HPDE6-E6E7 (cell line): ENCODE measurements around the gene C17orf67.

Source experiments
- DNase-seq: peaks from one replicate; pipeline ENCODE4 v3.0.0; 2011; ENCODE audit warnings: missing footprints; ENCODE audit errors: extremely low spot score

The C17orf67 gene

DNA sequence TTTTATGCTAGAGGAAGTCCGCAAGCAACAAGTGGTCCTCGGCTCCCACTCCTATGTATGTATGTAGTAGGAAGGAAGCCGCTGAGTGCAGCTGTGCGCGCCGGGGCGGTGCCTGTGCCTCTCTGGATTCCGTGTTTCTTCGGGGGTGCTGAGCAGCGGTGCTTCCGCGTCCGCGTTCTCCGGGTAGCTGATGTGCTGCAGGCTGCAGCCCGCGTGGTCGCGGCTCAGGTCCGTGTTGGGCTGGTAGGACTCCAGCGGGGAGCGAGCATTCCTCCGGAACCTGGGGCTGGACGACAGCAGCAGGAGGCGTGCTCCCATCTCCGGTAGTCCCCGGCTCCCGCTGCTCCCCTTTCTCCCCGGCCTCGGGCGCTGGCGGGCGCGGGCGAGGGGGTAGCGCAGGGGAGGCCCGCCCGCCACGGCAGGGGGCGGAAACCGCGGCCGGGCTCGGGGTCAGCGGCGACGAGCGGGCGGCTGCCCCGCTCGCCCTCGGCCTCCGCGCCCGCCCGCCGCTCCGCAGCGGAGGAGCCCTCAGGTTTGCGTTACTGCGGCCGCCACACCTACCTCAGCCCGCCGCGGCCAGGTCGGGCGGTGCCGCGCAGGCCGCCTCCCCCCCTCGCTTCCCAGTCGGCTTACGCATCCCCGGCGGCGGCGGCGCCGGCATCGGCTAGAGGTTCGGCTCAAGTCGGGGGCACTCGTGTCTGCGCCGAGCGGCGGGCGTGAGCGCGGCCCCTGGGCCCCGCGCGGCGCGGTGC is 487 bp downstream of the C17orf67 start:
- DNase-seq: peak; percentile 63

- no peak for DNase-seq
Observed at GRCh38 chr17:56832446-56832845, 1.3 kb downstream of the C17orf67 start.

GRCh38 chr17:56831369-56832095 is 2.2 kb downstream of the C17orf67 start:
- no peak for DNase-seq

DNA sequence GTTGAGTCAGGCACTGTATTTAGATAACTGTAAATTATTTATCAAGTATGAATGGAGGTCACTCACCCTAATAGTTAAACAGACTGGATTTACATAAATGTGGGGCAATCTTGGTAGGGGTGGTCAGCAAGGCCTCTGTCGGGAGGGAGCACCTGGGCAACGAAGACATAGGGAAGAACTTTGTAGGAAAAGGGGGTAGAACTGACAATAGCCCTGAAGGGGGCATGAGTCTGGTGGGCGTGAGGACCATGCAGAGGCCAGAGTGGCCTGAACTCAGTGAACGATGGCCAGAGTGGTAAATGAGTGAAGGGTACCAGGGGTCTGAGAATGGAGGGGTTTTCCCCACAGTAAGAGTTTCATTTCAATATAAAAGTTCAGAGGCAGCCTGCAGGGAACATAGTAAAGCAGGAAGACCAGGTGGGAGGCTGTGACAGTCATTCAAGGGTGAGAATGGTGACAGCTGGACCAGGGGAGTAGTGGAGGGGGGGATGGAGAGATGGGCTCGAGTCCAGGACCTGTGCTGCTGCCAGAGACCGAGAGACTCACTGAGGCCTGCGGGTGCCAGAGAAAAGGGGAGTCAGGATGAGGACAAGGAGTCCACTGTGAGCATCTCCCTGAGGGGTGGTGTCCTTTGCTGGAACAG is 2.9 kb downstream of the C17orf67 start:
- no peak for DNase-seq

- DNase-seq: no peak
Observed at GRCh38 chr17:56826611-56827414, 6.9 kb downstream of the C17orf67 start.

DNA sequence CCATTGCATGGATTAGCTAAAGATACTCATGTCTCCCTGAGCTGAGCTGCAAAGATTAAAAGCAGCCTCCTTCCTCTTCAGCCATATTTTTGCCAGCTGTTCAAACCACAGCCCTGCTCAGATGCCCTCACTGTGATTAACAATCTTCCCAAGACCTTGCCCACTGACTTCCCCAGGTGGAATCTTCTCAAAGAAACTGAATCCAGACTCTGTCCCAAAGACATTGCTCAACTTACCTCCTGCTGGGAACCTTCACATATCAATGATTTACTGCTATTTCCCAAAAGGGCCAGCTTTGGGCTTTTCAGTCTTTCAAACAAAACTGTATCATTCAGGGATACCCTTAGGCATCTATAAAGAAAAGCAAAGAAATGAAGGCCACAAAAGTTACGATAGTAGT is 9.2 kb downstream of the C17orf67 start:
- no peak for DNase-seq

- no peak for DNase-seq
Observed at GRCh38 chr17:56823848-56824247, 9.9 kb downstream of the C17orf67 start.

- DNase-seq: no peak
Observed at GRCh38 chr17:56822725-56823124, 11.0 kb downstream of the C17orf67 start.

DNA sequence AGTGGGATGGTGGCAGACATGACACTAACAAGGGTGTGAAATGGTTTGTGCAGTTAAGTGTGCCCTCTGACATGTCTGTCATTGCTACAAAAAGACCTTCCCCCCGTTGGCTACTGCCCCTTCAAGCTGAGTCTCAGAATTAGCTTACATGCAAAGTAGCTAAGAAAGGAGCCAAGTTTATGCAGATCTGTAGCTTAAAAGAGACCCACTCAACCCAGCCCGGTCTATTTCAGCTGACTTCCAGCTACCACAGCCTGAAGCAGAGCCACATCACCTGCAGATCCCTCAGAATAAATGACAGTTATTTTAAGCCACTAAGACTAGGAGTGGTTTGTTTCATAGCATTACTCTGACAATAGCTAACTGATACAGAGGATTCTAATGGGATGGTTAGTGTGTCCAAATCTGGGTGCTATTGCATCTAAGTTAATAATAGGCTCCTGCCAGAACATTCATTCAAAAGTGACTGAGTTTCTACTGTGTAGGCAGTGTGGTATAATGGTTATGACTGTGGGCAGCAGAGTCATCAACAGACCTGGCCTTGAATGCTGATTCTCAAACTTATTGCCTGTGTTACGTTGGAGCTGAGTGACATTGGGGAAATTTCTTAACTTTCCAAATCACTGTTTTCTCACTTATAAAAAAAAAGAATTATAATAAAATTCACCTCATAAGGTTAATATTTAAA is 11.7 kb downstream of the C17orf67 start:
- no peak for DNase-seq

DNA sequence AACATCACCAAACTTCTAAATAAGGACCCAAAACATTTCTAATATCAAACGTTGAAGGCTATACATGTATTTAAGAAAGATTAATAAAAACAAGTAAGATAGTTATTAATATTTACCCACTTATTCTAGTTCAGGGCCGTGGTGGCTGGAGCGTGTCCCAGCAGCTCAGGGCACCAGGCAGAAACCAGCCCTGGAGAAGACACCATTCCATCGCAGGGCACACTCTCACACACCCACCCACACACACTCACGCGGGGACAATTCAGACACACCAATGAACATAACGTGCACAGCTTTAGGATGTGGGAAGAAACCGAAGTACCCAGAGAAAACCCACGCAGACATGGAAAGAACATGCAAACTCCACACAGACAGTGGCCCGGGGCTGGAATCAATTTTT is 13.5 kb downstream of the C17orf67 start:
- DNase-seq: no peak

- DNase-seq: peak; percentile 86
Observed at GRCh38 chr17:56819431-56820145, 14.1 kb downstream of the C17orf67 start.

GRCh38 chr17:56819030-56819429 is 14.7 kb downstream of the C17orf67 start:
- DNase-seq: no peak

GRCh38 chr17:56817066-56817465 is 16.7 kb downstream of the C17orf67 start:
- DNase-seq: no peak

DNA sequence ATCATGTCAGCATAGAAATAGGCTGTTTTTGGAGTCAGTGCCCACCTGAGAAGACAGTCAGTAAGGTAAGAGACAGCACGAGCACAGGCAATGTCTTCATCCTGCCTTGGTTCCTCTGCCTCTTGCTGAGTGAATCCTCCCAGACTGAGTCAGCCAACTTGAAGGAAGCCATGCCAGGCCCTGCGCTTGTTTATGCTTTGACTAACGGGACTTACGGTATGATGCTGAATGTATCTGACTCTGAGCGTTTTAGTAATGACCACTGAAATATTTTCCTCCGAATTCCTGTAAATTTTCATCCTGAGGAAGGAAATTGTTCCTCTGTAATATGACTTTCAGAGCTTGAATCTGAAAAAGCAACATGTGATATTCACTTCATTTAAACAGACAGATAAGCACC is 18.0 kb downstream of the C17orf67 start:
- DNase-seq: no peak

DNA sequence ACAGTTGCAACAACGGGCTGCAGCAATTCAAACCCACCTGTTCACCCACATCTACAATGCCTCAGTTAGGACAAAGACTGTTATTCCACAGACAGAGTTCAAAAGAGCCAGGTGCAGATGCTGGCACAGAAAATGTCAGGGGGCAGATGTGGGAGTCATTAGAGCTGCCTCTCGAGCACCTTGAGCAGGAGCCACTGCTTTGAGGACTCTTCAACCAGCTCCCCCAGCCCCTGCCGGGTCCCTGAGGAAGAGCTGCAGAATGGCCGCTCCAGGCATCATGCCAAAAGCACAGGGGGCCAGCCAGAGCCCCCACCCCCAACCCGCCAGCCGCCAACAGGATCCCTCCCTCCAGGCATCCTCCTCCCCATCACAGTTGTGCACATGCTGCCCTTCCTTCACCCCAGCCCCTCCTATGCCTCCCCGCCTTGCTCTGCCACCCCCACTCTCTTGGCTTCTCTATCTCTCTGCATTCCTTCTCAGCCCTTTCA is 20.8 kb downstream of the C17orf67 start:
- DNase-seq: no peak

- DNase-seq: no peak
Observed at GRCh38 chr17:56810891-56811775, 22.6 kb downstream of the C17orf67 start.

- DNase-seq: no peak
Observed at GRCh38 chr17:56810343-56810742, 23.4 kb downstream of the C17orf67 start.

GRCh38 chr17:56809820-56810179 is 23.9 kb downstream of the C17orf67 start:
- no peak for DNase-seq

DNA sequence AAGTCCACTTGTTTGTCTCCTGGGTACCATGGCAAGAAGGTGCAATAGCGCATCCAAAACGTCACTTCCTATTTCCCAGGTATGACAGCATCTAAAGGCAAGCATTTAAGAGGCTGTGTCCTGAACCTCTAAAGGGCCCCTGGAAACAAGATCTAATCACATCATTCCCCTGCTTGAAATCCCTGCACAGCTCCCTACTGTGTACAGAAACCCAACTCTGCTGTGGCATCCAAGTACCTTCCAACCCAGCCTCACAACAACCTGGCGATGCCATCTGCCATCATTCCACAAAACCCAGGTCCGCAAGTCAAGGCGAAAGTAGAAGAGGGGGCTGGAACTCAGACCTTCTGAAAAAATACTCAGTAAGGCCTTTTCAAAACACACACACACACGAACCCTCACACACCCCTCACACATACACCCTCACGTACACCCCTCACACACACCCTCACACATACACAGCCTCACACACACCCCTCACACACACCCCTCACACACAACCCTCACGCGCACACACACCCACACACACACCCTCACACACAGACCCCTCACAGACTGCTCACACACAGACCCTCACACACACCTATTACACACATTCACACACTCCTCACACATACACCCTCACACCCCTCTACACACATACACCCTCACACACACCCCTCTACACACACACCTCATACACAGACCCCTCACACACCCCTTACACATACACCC is 24.5 kb downstream of the C17orf67 start:
- no peak for DNase-seq
